GM12878 (cell line): ENCODE results near the gene ITPR2. TPM values are rescaled to one million over a fixed set of nuclear protein-coding genes. Genes with fewer than 3 reads are reported as not detected.
A peak's percentile ranks its signal among the peaks of the same experiment; 100 is the strongest.

Source experiments
- ATF2 ChIP-seq: IDR thresholded peaks from 2 replicates; pipeline ENCODE4 v1.6.1; 2012; ENCODE audit warnings: low read length, inconsistent platforms
- ATF7 ChIP-seq: fragments of 450-650 bp; IDR thresholded peaks from 2 replicates; pipeline ENCODE4 v1.6.1; 2016; ENCODE audit warnings: low read depth, mild to moderate bottlenecking
- BCL11A ChIP-seq: IDR thresholded peaks from 2 replicates; pipeline ENCODE4 v1.6.1; 2011; ENCODE audit warnings: low read depth, low read length
- CEBPB ChIP-seq, 2 experiments: fragments of 150-350 bp in 1 of 2; IDR thresholded peaks; 2 replicates each; pipeline ENCODE4 v1.6.1; 2012 to 2014; ENCODE audit warnings: low read depth in 2 of 2, low read length in 2 of 2, borderline replicate concordance in 1 of 2, inconsistent platforms in 1 of 2
- E2F8 ChIP-seq: fragments of 450-650 bp; IDR thresholded peaks from 2 replicates; pipeline ENCODE4 v1.6.1; 2018; ENCODE audit warnings: mild to moderate bottlenecking, low read depth, moderate library complexity; ENCODE audit not compliant: partially characterized antibody
- ETV6 ChIP-seq, 2 experiments: fragments of 450-650 bp in 1 of 2; IDR thresholded peaks in 1 of 2; conservative IDR thresholded peaks in 1 of 2; 2 replicates each; pipeline ENCODE4 v1.6.1; 2014; ENCODE audit warnings: antibody characterized with exemption in 1 of 2, borderline replicate concordance in 1 of 2, low read depth in 1 of 2, mild to moderate bottlenecking in 1 of 2, moderate library complexity in 1 of 2
- EZH2 ChIP-seq: IDR thresholded peaks from 2 replicates; pipeline ENCODE4 v1.6.1; 2012; ENCODE audit warnings: low read depth, mild to moderate bottlenecking, control low read depth, inconsistent platforms, low read length, borderline replicate concordance; ENCODE audit not compliant: control insufficient read depth
- FOXM1 ChIP-seq: IDR thresholded peaks from 2 replicates; pipeline ENCODE4 v1.6.1; 2012; ENCODE audit warnings: low read depth, mild to moderate bottlenecking, inconsistent platforms, low read length, moderate library complexity
- GABPA ChIP-seq: IDR thresholded peaks from 2 replicates; pipeline ENCODE4 v1.6.1; 2014; ENCODE audit warnings: antibody characterized with exemption, low read depth, mild to moderate bottlenecking, inconsistent platforms
- IRF3 ChIP-seq: fragments of 450-650 bp; IDR thresholded peaks from 2 replicates; pipeline ENCODE4 v1.6.1; 2014; ENCODE audit warnings: mild to moderate bottlenecking
- KAT2A ChIP-seq: conservative IDR thresholded peaks from 2 replicates; pipeline ENCODE4 v1.6.1; 2011; ENCODE audit warnings: low read depth, low read length; ENCODE audit not compliant: control insufficient read depth
- MEF2A ChIP-seq: IDR thresholded peaks from 2 replicates; pipeline ENCODE4 v1.6.1; 2011; ENCODE audit warnings: low read depth, mild to moderate bottlenecking, low read length, moderate library complexity; ENCODE audit not compliant: insufficient read depth
- MTA3 ChIP-seq: IDR thresholded peaks from 2 replicates; pipeline ENCODE4 v1.6.1; 2012; ENCODE audit warnings: low read length, inconsistent platforms, borderline replicate concordance
- NBN ChIP-seq: fragments of 450-650 bp; IDR thresholded peaks from 2 replicates; pipeline ENCODE4 v1.6.1; 2016
- NFXL1 ChIP-seq: fragments of 450-650 bp; IDR thresholded peaks from 2 replicates; pipeline ENCODE4 v1.6.1; 2017; ENCODE audit warnings: antibody characterized with exemption, mild to moderate bottlenecking, borderline replicate concordance
- NR2C1 ChIP-seq: fragments of 450-650 bp; IDR thresholded peaks from 2 replicates; pipeline ENCODE4 v1.6.1; 2017; ENCODE audit warnings: antibody characterized with exemption, mild to moderate bottlenecking, moderate library complexity
- NR2C2 ChIP-seq: IDR thresholded peaks from 2 replicates; pipeline ENCODE4 v1.6.1; 2011; ENCODE audit warnings: borderline replicate concordance, low read depth; ENCODE audit not compliant: control insufficient read depth, insufficient read length
- PML ChIP-seq: IDR thresholded peaks from 2 replicates; pipeline ENCODE4 v1.6.1; 2012; ENCODE audit warnings: low read length, inconsistent platforms
- RUNX3 ChIP-seq: IDR thresholded peaks from 2 replicates; pipeline ENCODE4 v1.6.1; 2012; ENCODE audit warnings: low read length, inconsistent platforms
- SIN3A ChIP-seq: IDR thresholded peaks from 2 replicates; pipeline ENCODE4 v1.6.1; 2012; ENCODE audit warnings: low read depth, low read length, improper control_type of control experiment
- SIX5 ChIP-seq: IDR thresholded peaks from 2 replicates; pipeline ENCODE4 v1.6.1; 2011; ENCODE audit warnings: mild to moderate bottlenecking, low read depth, low read length, moderate library complexity; ENCODE audit not compliant: severe bottlenecking
- SMAD1 ChIP-seq: fragments of 450-650 bp; IDR thresholded peaks from 2 replicates; pipeline ENCODE4 v1.6.1; 2018; ENCODE audit warnings: mild to moderate bottlenecking, low read depth; ENCODE audit not compliant: partially characterized antibody
- SP1 ChIP-seq: IDR thresholded peaks from one replicate; pipeline ENCODE4 v1.6.1; 2011; ENCODE audit warnings: low read depth, low read length
- SREBF1 ChIP-seq: IDR thresholded peaks from 2 replicates; pipeline ENCODE4 v1.6.1; 2012; ENCODE audit warnings: mild to moderate bottlenecking, low read length
- SRF ChIP-seq, 2 experiments: IDR thresholded peaks; 2 replicates each; pipeline ENCODE4 v1.6.1; 2011; ENCODE audit warnings: low read depth in 2 of 2, low read length in 2 of 2, mild to moderate bottlenecking in 1 of 2, moderate library complexity in 1 of 2
- SUPT20H ChIP-seq: IDR thresholded peaks from 2 replicates; pipeline ENCODE4 v1.6.1; 2011; ENCODE audit warnings: low read depth, mild to moderate bottlenecking, low read length, moderate library complexity, borderline replicate concordance; ENCODE audit not compliant: control insufficient read depth
- TCF12 ChIP-seq: IDR thresholded peaks from 2 replicates; pipeline ENCODE4 v1.6.1; 2011; ENCODE audit warnings: low read depth, mild to moderate bottlenecking, low read length
- ZSCAN29 ChIP-seq: fragments of 450-650 bp; IDR thresholded peaks from 2 replicates; pipeline ENCODE4 v1.6.1; 2017; ENCODE audit warnings: mild to moderate bottlenecking, moderate library complexity
- polyA plus RNA-seq, 11 experiments: library from polyadenylated mRNA; depleted of rRNA in 4 of 11; unstranded in 6 of 11; stranded (reverse) in 5 of 11; fragments of >200 nt; fragmentation: Nextera tagmentation in 4 of 11; fragmentation: Illumina TruSeq in 1 of 11; extraction: Ambion mirVana in 4 of 11; extraction: Trizol in 1 of 11; gene quantifications; 1 replicate in 1 of 11; 2 replicates in 10 of 11; pipeline versions ENCODE4 v1.2.1 to v1.2.3, GENCODE V29; 2011 to 2016; ENCODE audit warnings: inconsistent platforms in 2 of 11, missing spikeins in 2 of 11, low read depth in 1 of 11
- total RNA-seq, 4 experiments: library from RNA; depleted of rRNA in 3 of 4; stranded (reverse); fragments of >200 nt in 3 of 4; fragmentation: Illumina TruSeq in 1 of 4; extraction: Trizol in 1 of 4; gene quantifications; 2 replicates each; pipeline versions ENCODE4 v1.2.1 to v1.2.3, GENCODE V29; 2013 to 2021

ITPR2 gene
- total and polyA plus RNA-seq, 10 of the 15 experiments (the other 5 are each of a cell fraction or from before 2014, with no cell fraction given), result 7.5 to 76.2 (median 47.1) TPM

GRCh38 chr12:26713885-26714383 lies 119.1 kb downstream of the ITPR2 start (continued):
- no peak for TF ChIP-seq E2F8
- TF ChIP-seq BCL11A, result peak; percentile 66; the same call in 1 of the 2 replicates
- TF ChIP-seq TCF12, result peak; percentile 70
- TF ChIP-seq KAT2A, result no peak
- TF ChIP-seq SP1, result peak; percentile 20
- TF ChIP-seq SIX5, result no peak
- no peak for TF ChIP-seq SUPT20H
- TF ChIP-seq NR2C1, result no peak
- peak; percentile 92 for TF ChIP-seq FOXM1
- no peak for TF ChIP-seq SMAD1
- no peak for TF ChIP-seq ZSCAN29
- peak; percentile 92 for TF ChIP-seq RUNX3
- peak; percentile 82; the same call in 1 of the 2 replicates for TF ChIP-seq MTA3
- peak in 1 of 2 experiments; percentile 26; a peak in 1 of 4 replicates for TF ChIP-seq ETV6 (conservative IDR thresholded peaks at IDR 0.05 in 1 of 2, IDR thresholded peaks at IDR 0.05 in 1 of 2; ENCODE audit: borderline replicate concordance in 1 of 2, low read depth in 1 of 2)
- TF ChIP-seq NBN, result peak; percentile 51; the same call in 1 of the 2 replicates
- peak; percentile 67; the same call in 1 of the 2 replicates for TF ChIP-seq ATF7
- no peak for TF ChIP-seq NFXL1
- no peak for TF ChIP-seq EZH2
- TF ChIP-seq GABPA, result peak; percentile 50; the same call in 1 of the 2 replicates
- no peak for TF ChIP-seq SIN3A
- TF ChIP-seq NR2C2, result no peak
- TF ChIP-seq ATF2, result peak; percentile 91
- no peak for TF ChIP-seq IRF3
- 0 out of 2 replicates have a peak, but pooled peaks have one; percentile 65 for TF ChIP-seq PML
- peak; percentile 43; the same call in 1 of the 2 replicates for TF ChIP-seq SREBF1
- peak; percentile 77 for TF ChIP-seq MEF2A
- TF ChIP-seq CEBPB (IDR thresholded peaks at IDR 0.05; ENCODE audit: borderline replicate concordance in 1 of 2, low read depth in 2 of 2, low read length in 2 of 2), result peak in 1 of 2 experiments; percentile 89; a peak in 1 of 4 replicates
- TF ChIP-seq SRF (IDR thresholded peaks at IDR 0.05; ENCODE audit: low read depth in 2 of 2, low read length in 2 of 2), result no peak
